Effector memory CD8-positive, alpha-beta T cell (primary cell): ENCODE results near the gene SERPINF2.
"Not testable (repeated sequence)": the region's sequence is repeated elsewhere in the genome, so short reads cannot be mapped to it uniquely, and the experiment has no call there.

Experiments used
- ATAC-seq: fragments of 150-1000 bp; cut with Tn5 transposase; replicated peaks from 2 replicates; pipeline ENCODE4 v1.10.0; 2021; ENCODE audit warnings: mild to moderate bottlenecking, moderate library complexity
- DNase-seq, 3 experiments: peaks; one replicate each; pipeline ENCODE4 v3.0.0; 2021
- H3K27ac Mint-ChIP-seq, 2 donors: one replicate each; pipeline ENCODE4 v1.8.0; 2022; ENCODE audit warnings: mild to moderate bottlenecking in 2 of 2, mixed read lengths in 2 of 2, moderate library complexity in 2 of 2
- H3K27me3 Mint-ChIP-seq, 2 donors: one replicate each; pipeline ENCODE4 v1.8.0; 2022; ENCODE audit warnings: mixed read lengths in 2 of 2
- H3K36me3 Mint-ChIP-seq: one replicate; pipeline ENCODE4 v1.8.0; 2022; ENCODE audit warnings: mild to moderate bottlenecking, moderate library complexity, mixed read lengths; ENCODE audit not compliant: insufficient read depth
- H3K4me1 Mint-ChIP-seq, 2 donors: one replicate each; pipeline ENCODE4 v1.8.0; 2022; ENCODE audit warnings: low read depth in 2 of 2, mixed read lengths in 2 of 2
- H3K4me3 Mint-ChIP-seq, 2 donors: one replicate each; pipeline ENCODE4 v1.8.0; 2022; ENCODE audit warnings: mild to moderate bottlenecking in 2 of 2, mixed read lengths in 2 of 2, moderate library complexity in 2 of 2
- H3K9me3 Mint-ChIP-seq, 2 donors: one replicate each; pipeline ENCODE4 v1.8.0; 2022; ENCODE audit warnings: mixed read lengths in 2 of 2
- total RNA-seq, 9 experiments: gene quantifications; one replicate each; lab custom pipeline; 2026; lab: John Stamatoyannopoulos, UW

The SERPINF2 gene
- total RNA-seq: 0 to 2.1 (median 0.34) reads per million in 9 experiments

- ATAC-seq (no peak), DNase-seq (no peak)
- H3K27me3 Mint-ChIP-seq: no peaks in the 10 kb centered on the region
- peaks cover 3% of the 10 kb centered on the region for H3K36me3 Mint-ChIP-seq
- H3K4me1 Mint-ChIP-seq: peaks cover 0 to 2% of the 10 kb centered on the region in 2 donors
- H3K4me3 Mint-ChIP-seq: no peak within 1 kb of the TSS
- no peaks in the 10 kb centered on the region for H3K9me3 Mint-ChIP-seq
- peak within 1 kb of the TSS in 1 of 2 donors; percentile 59 for H3K27ac Mint-ChIP-seq
Measured at GRCh38 chr17:1742371-1743087, at the start of gene SERPINF2. TSS of gene SERPINF2 (plus strand) at chr17:1742871. CDS start at chr17:1744996, 2,125 bp downstream.

- Mint-ChIP-seq H3K27ac (no peak overlapping the region), H3K36me3 (no peaks in the 10 kb centered on the region), H3K27me3 (peaks cover 0 to 6% of the 10 kb centered on the region in 2 donors), H3K4me1 (no peaks in the 10 kb centered on the region), H3K4me3 (no peak overlapping the region), H3K9me3 (no peaks in the 10 kb centered on the region)
- DNase-seq (no peak), ATAC-seq (no peak)
Measured at GRCh38 chr17:1693339-1693738, 49.3 kb upstream of the SERPINF2 start.

- no peak for ATAC-seq
- H3K9me3 Mint-ChIP-seq: no peaks in the 10 kb centered on the region
Measured at GRCh38 chr17:1695365-1695764, 47.3 kb upstream of the SERPINF2 start.

GRCh38 chr17:1697681-1698080 lies 45.0 kb upstream of the SERPINF2 start:
- H3K9me3 Mint-ChIP-seq: no peaks in the 10 kb centered on the region
- no peak overlapping the region for H3K4me3 Mint-ChIP-seq
- H3K27me3 Mint-ChIP-seq: peaks cover 0 to 6% of the 10 kb centered on the region in 2 donors
- no peak for ATAC-seq
- H3K4me1 Mint-ChIP-seq: no peaks in the 10 kb centered on the region
- H3K36me3 Mint-ChIP-seq: no peaks in the 10 kb centered on the region
- no peak for DNase-seq
- no peak overlapping the region for H3K27ac Mint-ChIP-seq

More at GRCh38 chr17:1695365-1695764, 47.3 kb upstream of the SERPINF2 start:
- DNase-seq: no peak
- H3K4me1 Mint-ChIP-seq: no peaks in the 10 kb centered on the region
- H3K4me3 Mint-ChIP-seq: no peak overlapping the region
- H3K27ac Mint-ChIP-seq: no peak overlapping the region
- H3K36me3 Mint-ChIP-seq: no peaks in the 10 kb centered on the region
- H3K27me3 Mint-ChIP-seq: peaks cover 0 to 6% of the 10 kb centered on the region in 2 donors

GRCh38 chr17:1699891-1700290 lies 42.8 kb upstream of the SERPINF2 start:
- H3K4me3 Mint-ChIP-seq, H3K36me3 Mint-ChIP-seq, H3K27me3 Mint-ChIP-seq, ATAC-seq, H3K9me3 Mint-ChIP-seq, H3K27ac Mint-ChIP-seq, DNase-seq, H3K4me1 Mint-ChIP-seq: not testable (repeated sequence)

GRCh38 chr17:1703063-1703462 lies 39.6 kb upstream of the SERPINF2 start:
- DNase-seq (no peak), ATAC-seq (no peak)
- peaks cover 0 to 10% of the 10 kb centered on the region in 2 donors for H3K4me1 Mint-ChIP-seq
- H3K4me3 Mint-ChIP-seq: no peak overlapping the region
- peaks cover 0 to 5% of the 10 kb centered on the region in 2 donors for H3K27me3 Mint-ChIP-seq
- no peak overlapping the region for H3K27ac Mint-ChIP-seq
- H3K36me3 Mint-ChIP-seq: no peaks in the 10 kb centered on the region
- H3K9me3 Mint-ChIP-seq: no peaks in the 10 kb centered on the region

- H3K4me1 Mint-ChIP-seq: peaks cover 0 to 10% of the 10 kb centered on the region in 2 donors
- no peak overlapping the region for H3K27ac Mint-ChIP-seq
Measured at GRCh38 chr17:1705004-1705403, 37.7 kb upstream of the SERPINF2 start.

GRCh38 chr17:1707107-1707506 lies 35.6 kb upstream of the SERPINF2 start:
- Mint-ChIP-seq H3K9me3 (no peaks in the 10 kb centered on the region), H3K36me3 (peaks cover 4% of the 10 kb centered on the region), H3K4me3 (peak overlapping the region in 1 of 2 donors; percentile 19), H3K27ac (peak overlapping the region in 1 of 2 donors; percentile 78), H3K4me1 (peaks cover 0 to 15% of the 10 kb centered on the region in 2 donors), H3K27me3 (peaks cover 0 to 5% of the 10 kb centered on the region in 2 donors)
- DNase-seq (peak in 2 of 3 experiments; percentile 53 to 58), ATAC-seq (peak; percentile 91)

More at GRCh38 chr17:1705004-1705403, 37.7 kb upstream of the SERPINF2 start:
- Mint-ChIP-seq H3K4me3 (no peak overlapping the region), H3K27me3 (peaks cover 0 to 5% of the 10 kb centered on the region in 2 donors), H3K36me3 (peaks cover 4% of the 10 kb centered on the region), H3K9me3 (no peaks in the 10 kb centered on the region)
- ATAC-seq (no peak), DNase-seq (no peak)

GRCh38 chr17:1708791-1709346 lies 33.8 kb upstream of the SERPINF2 start:
- H3K27me3 Mint-ChIP-seq, H3K9me3 Mint-ChIP-seq, H3K36me3 Mint-ChIP-seq, DNase-seq, ATAC-seq: not testable (repeated sequence)
- peaks cover 0 to 19% of the 10 kb centered on the region in 2 donors for H3K4me1 Mint-ChIP-seq
- peak overlapping the region; percentile 71 to 75 for H3K4me3 Mint-ChIP-seq
- H3K27ac Mint-ChIP-seq: peak overlapping the region in 1 of 2 donors; percentile 30

GRCh38 chr17:1709403-1709951 lies 33.2 kb upstream of the SERPINF2 start:
- ATAC-seq: no peak
- H3K4me3 Mint-ChIP-seq: peak overlapping the region; percentile 71 to 75
- no peak for DNase-seq

GRCh38 chr17:1709971-1710806 lies 32.5 kb upstream of the SERPINF2 start, which contains the start of gene TLCD2:
TSS of gene TLCD2 (minus strand) at chr17:1710377. CDS start at chr17:1710242, 135 bp downstream.
- H3K27me3 Mint-ChIP-seq: peaks cover 0 to 2% of the 10 kb centered on the region in 2 donors
- H3K4me1 Mint-ChIP-seq: peaks cover 7 to 25% of the 10 kb centered on the region in 2 donors
- H3K9me3 Mint-ChIP-seq: no peaks in the 10 kb centered on the region
- peak within 1 kb of the TSS; percentile 19 to 84 for H3K27ac Mint-ChIP-seq
- H3K4me3 Mint-ChIP-seq: peak within 1 kb of the TSS; percentile 71 to 75
- no peak for DNase-seq
- H3K36me3 Mint-ChIP-seq: peaks cover 7% of the 10 kb centered on the region
- peak; percentile 11 for ATAC-seq

More at GRCh38 chr17:1709403-1709951, 33.2 kb upstream of the SERPINF2 start:
- H3K4me1 Mint-ChIP-seq: peaks cover 4 to 21% of the 10 kb centered on the region in 2 donors
- peaks cover 4% of the 10 kb centered on the region for H3K36me3 Mint-ChIP-seq
- H3K27me3 Mint-ChIP-seq: peaks cover 0 to 5% of the 10 kb centered on the region in 2 donors
- no peak overlapping the region for H3K27ac Mint-ChIP-seq
- H3K9me3 Mint-ChIP-seq: no peaks in the 10 kb centered on the region

GRCh38 chr17:1710807-1711553 lies 31.7 kb upstream of the SERPINF2 start:
- H3K4me1 Mint-ChIP-seq: peaks cover 9 to 26% of the 10 kb centered on the region in 2 donors
- no peaks in the 10 kb centered on the region for H3K9me3 Mint-ChIP-seq
- H3K27ac Mint-ChIP-seq: peak overlapping the region; percentile 19 to 84
- H3K36me3 Mint-ChIP-seq: peaks cover 10% of the 10 kb centered on the region
- no peaks in the 10 kb centered on the region for H3K27me3 Mint-ChIP-seq
- DNase-seq: no peak
- peak overlapping the region; percentile 64 to 75 for H3K4me3 Mint-ChIP-seq
- no peak for ATAC-seq
